ENCODE results near the gene DDX27. TPM values are rescaled to one million over a fixed set of nuclear protein-coding genes. Genes with fewer than 3 reads are reported as not detected.

DDX27 gene
- total and polyA plus RNA-seq, 2 of the 13 experiments (the other 11 are each of a cell fraction or from before 2014, with no cell fraction given): 42.6 to 72.8 TPM

GRCh38 chr20:49185071-49185761, 34.0 kb upstream of the DDX27 start (continued):
- TF ChIP-seq, protein P1, sequence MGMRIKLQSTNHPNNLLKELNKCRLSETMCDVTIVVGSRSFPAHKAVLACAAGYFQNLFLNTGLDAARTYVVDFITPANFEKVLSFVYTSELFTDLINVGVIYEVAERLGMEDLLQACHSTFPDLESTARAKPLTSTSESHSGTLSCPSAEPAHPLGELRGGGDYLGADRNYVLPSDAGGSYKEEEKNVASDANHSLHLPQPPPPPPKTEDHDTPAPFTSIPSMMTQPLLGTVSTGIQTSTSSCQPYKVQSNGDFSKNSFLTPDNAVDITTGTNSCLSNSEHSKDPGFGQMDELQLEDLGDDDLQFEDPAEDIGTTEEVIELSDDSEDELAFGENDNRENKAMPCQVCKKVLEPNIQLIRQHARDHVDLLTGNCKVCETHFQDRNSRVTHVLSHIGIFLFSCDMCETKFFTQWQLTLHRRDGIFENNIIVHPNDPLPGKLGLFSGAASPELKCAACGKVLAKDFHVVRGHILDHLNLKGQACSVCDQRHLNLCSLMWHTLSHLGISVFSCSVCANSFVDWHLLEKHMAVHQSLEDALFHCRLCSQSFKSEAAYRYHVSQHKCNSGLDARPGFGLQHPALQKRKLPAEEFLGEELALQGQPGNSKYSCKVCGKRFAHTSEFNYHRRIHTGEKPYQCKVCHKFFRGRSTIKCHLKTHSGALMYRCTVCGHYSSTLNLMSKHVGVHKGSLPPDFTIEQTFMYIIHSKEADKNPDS (CRISPR knock-in tag; IDR thresholded peaks at IDR 0.05): no peak
- TF ChIP-seq ZNF619 (CRISPR knock-in tag; IDR thresholded peaks at IDR 0.05) (no peak), PITX1 (CRISPR knock-in tag; IDR thresholded peaks at IDR 0.05) (no peak), IKZF4 (CRISPR knock-in tag; IDR thresholded peaks at IDR 0.05; ENCODE audit: borderline replicate concordance, low read depth, not compliant biosample characterization) (no peak), NKX3-1 (CRISPR knock-in tag; IDR thresholded peaks at IDR 0.05) (no peak), SIN3A (IDR thresholded peaks at IDR 0.05; ENCODE audit: borderline replicate concordance, low read depth, low read length) (no peak), RFXANK (CRISPR knock-in tag; IDR thresholded peaks at IDR 0.05) (no peak), ZKSCAN8 (CRISPR knock-in tag; IDR thresholded peaks at IDR 0.05; ENCODE audit: borderline replicate concordance) (no peak), ZNF367 (CRISPR knock-in tag; IDR thresholded peaks at IDR 0.05; ENCODE audit: borderline replicate concordance) (no peak), MAZ (IDR thresholded peaks at IDR 0.05; ENCODE audit: borderline replicate concordance, low read depth, low read length) (no peak), MAZ (CRISPR knock-in tag; IDR thresholded peaks at IDR 0.05; ENCODE audit: low read depth) (no peak), ZNF282 (IDR thresholded peaks at IDR 0.05; ENCODE audit: partially characterized antibody) (no peak), TFE3 (CRISPR knock-in tag; IDR thresholded peaks at IDR 0.05) (no peak), SMAD3 (CRISPR knock-in tag; IDR thresholded peaks at IDR 0.05) (no peak), KLF6 (CRISPR knock-in tag; IDR thresholded peaks at IDR 0.05) (peak; percentile 40; the same call in 1 of the 2 replicates), HES4 (CRISPR knock-in tag; IDR thresholded peaks at IDR 0.05; ENCODE audit: borderline replicate concordance) (no peak), ZFYVE20 (CRISPR knock-in tag; IDR thresholded peaks at IDR 0.05; ENCODE audit: borderline replicate concordance, low read depth) (no peak), THAP11 (CRISPR knock-in tag; IDR thresholded peaks at IDR 0.05) (peak; percentile 82), CCAR2 (optimal IDR thresholded peaks at IDR 0.05; ENCODE audit: low read depth, low read length) (no peak), TMF1 (CRISPR knock-in tag; IDR thresholded peaks at IDR 0.05; ENCODE audit: low read depth) (no peak), BATF2 (CRISPR knock-in tag; IDR thresholded peaks at IDR 0.05) (no peak), FOXM1 (CRISPR knock-in tag; IDR thresholded peaks at IDR 0.05) (no peak), ZNF335 (CRISPR knock-in tag; IDR thresholded peaks at IDR 0.05) (no peak)
- TF ChIP-seq, protein P2, sequence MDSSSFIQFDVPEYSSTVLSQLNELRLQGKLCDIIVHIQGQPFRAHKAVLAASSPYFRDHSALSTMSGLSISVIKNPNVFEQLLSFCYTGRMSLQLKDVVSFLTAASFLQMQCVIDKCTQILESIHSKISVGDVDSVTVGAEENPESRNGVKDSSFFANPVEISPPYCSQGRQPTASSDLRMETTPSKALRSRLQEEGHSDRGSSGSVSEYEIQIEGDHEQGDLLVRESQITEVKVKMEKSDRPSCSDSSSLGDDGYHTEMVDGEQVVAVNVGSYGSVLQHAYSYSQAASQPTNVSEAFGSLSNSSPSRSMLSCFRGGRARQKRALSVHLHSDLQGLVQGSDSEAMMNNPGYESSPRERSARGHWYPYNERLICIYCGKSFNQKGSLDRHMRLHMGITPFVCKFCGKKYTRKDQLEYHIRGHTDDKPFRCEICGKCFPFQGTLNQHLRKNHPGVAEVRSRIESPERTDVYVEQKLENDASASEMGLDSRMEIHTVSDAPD (CRISPR knock-in tag; IDR thresholded peaks at IDR 0.05): no peak
- TF ChIP-seq, protein P3, sequence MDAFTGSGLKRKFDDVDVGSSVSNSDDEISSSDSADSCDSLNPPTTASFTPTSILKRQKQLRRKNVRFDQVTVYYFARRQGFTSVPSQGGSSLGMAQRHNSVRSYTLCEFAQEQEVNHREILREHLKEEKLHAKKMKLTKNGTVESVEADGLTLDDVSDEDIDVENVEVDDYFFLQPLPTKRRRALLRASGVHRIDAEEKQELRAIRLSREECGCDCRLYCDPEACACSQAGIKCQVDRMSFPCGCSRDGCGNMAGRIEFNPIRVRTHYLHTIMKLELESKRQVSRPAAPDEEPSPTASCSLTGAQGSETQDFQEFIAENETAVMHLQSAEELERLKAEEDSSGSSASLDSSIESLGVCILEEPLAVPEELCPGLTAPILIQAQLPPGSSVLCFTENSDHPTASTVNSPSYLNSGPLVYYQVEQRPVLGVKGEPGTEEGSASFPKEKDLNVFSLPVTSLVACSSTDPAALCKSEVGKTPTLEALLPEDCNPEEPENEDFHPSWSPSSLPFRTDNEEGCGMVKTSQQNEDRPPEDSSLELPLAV (CRISPR knock-in tag; conservative IDR thresholded peaks at IDR 0.05; ENCODE audit: low read depth): no peak
